Dedifferentiated amniotic fluid mesenchymal stem cell (primary cell): ENCODE results near the gene PYY.

ENCODE experiments used
- DNase-seq: peaks from one replicate; pipeline ENCODE4 v3.0.0-alpha.2; 2016; ENCODE audit errors: extremely low spot score

PYY gene

DNA sequence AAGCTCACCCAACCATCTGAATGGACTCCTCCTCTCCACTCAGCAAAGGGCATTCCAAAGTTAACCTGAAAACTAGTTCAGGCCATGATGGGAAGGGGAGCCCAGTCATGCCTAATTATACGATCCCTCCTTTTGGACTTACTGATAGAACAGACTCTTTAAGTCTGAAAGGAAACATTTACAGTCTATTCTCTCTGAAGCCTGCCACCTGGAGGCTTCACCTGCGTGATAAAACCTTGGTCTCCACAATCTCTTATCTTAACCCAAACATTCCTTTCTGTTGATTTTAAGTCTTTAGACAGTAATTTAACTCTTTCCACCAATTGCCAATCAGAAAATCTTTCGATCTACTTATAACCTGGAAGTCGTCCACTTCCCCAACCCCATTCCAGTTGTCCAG lies 37.4 kb downstream of the PYY start:
- no peak for DNase-seq

DNA sequence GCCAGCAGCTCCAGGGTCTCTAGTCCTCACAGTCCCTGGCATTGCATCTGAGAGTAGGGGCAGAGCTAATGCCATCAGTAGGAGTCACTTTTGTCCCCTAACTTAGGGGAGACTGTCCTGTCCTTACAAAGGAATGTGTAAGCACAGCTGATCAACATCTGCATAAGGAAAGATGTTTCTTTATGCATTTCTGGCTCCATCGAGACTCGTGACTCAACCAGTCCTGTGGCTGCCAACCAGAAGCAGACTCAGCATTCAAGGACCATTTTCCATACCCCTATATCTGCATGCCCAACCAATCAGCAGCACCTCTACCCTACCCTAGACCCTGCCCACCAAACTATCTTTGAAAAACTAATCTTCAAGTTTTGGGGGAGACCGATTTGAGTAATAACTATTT lies 38.2 kb downstream of the PYY start:
- no peak for DNase-seq

DNA sequence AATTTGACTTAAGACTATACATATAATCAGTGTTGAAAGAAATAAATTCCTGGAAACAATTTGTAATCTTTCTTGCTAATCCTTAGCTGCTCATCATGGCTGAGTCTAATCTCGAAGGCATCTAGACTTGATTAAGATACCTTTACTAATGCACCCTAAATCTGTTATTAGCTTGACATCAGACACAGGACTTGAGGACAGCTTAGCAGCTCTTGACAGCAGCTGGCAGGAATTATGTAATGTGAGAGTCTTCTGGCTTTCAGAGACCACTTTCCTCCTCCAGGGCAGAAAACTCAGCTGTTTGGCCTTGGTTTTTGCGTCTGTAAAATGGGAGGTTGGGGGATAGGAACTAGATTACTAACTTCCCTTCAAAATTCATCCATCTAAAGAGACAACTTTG lies 39.3 kb downstream of the PYY start:
- DNase-seq = no peak

DNA sequence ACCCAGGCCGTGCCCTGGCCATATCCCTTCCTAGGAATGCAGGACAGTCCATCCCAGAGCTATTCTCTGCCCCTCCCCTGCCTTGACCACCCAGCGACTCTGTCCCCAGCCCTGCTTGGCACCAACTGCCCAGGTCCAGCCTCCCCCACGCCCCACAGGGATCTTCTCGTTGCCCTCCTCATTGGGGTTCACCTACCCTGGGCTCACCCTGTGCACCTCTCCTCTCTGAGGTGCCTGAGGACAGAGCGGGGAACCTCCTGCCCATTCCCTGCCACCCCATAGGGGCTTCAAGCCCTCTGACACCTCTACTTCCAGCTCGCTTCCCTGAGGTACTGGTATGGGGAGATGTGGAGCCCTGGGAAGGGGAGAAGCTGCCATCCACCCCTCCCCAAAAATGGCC lies 40.2 kb downstream of the PYY start:
- DNase-seq = no peak

DNA sequence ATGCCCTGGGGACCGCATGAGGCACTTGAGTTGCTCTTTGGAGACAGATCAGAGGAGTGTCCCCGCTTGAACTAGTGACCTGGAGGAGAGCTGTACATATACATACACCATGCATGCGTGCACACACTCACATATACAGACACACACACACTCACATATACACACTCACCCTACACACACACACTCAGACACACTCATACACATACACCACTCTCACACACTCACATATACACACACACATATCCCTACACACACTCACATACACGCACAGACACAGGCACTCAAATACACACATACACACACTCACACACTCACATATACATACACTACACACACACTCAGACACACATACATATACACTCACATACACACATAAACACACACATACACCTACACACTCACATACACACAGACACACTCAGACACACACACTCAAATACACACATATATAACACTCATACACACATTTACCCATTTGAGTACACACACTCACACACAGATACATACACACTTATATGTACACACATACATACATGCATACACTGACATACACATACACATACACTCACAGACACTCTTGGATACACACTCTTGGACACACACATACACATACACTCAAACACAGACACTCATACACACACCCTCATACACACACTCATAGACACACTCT lies 41.0 kb downstream of the PYY start:
- DNase-seq = no peak

DNA sequence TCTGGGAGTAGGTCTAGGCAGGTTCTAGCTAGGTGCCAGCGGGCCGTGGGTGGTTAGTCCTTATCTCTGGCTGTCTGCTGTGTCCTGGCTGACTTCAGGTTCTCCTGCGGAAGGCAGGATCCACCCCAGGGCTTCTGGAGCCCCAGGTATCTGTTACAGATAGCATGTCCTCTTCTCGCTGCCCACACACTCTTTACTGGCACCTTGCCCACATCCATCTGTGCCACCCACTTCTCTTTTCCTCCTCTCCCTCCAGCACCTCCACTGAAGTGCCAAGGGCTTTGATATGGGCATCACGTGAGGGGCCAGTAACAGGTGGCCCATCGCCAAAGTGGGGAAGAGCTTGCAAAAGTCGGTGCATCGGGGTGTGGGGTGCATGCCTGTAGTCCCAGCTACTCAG lies 41.8 kb downstream of the PYY start:
- no peak for DNase-seq

DNA sequence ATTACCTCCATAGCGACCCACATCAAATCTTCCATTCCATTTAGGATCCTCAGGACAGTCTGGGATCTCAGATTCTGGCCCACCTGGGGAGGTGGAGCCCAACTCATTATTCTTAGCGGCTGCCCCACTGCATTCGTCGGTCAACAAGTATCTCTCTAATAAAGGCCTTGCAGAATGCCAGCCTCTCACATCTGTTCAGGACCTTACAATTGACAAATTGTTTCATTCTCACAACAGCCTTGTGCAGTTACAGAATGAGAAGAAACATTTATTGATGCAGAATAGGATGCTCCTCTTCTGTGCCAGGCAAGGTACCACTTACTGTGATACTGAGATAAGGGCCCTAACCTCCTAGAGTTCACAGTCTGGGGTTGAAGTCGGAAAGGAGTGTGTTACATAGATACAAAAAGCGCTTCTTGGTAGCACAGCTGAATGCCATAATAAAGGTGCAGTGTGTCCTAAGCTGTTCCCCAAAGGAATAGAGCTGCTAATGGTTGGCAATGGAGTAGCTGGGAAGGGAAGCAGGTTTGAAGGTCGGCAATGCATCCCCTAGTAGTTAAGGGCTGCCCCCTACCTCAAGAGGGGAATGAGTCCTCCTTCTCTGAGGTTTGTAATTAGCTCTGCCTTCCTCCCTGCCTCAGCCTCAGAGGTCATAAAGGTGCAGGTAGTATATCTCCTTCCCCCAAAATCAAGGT lies 44.1 kb downstream of the PYY start:
- DNase-seq = no peak

DNA sequence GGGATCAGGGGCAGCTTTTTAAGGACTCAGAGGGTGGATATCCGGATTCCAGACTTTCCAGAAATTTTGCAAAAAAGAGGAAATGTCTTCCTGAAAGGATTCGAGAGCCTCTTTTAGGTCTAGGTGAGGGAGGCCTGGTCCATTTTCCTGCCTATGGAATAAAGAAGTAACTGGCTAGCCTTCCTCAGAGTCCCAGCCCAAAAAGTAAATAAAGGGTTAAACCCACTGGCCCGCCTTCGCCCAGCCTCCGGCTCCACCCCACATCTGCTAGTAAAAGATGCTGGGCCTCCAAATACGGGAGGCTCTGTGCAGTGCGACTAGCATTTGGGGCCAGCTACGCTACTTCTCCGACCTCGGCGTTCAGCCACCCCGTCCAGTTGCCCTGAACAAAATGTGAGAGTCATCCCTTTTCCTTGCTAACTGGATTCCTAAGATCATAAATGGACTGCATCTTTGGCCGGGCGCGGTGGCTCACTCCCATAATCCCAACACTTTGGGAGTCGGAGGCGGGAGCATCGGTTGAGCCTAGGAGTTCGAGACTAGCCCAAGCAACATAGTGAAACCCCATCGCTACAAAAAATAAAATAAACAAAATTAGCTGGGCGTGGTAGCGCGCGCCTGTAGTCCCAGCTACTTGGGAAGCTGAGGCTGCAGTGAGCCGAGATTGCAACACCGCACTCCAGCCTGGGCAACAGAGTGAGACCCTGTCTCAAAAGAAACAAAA lies 45.6 kb downstream of the PYY start:
- DNase-seq = peak; percentile 61

DNA sequence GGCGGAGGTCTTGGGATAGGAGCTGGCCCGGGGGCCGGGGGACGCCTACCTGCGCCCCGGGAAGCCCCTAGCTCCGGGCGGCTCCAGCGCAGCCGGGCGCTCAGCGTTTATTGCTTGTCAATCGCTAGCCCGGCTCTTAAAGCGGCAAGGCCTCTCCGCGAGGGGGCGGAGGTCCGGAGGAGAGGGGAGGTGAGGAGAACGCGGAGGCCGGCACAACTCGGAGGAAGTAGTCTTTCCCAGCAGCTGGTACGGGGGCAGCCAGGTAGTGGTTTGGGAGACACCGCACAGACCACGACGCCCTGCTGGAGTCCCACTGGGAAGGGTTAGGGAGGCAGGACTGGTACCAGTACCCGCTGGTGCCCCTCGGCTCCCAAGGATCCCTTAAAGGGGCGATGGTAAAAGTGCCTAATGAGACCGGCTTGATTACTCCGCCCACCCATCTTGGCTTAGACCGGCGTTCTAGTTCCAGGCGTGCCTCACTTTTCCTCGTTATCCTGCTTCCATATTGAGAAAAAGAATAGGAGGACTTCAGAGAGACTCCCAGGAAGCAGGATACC lies 46.2 kb downstream of the PYY start, which contains the start of gene MPP2:
Gene MPP2 (minus strand): TSS at position 112 of the 557 bp plus-strand sequence. CDS start 3,076 bp downstream, outside the sequence.
- DNase-seq = peak; percentile 66

DNA sequence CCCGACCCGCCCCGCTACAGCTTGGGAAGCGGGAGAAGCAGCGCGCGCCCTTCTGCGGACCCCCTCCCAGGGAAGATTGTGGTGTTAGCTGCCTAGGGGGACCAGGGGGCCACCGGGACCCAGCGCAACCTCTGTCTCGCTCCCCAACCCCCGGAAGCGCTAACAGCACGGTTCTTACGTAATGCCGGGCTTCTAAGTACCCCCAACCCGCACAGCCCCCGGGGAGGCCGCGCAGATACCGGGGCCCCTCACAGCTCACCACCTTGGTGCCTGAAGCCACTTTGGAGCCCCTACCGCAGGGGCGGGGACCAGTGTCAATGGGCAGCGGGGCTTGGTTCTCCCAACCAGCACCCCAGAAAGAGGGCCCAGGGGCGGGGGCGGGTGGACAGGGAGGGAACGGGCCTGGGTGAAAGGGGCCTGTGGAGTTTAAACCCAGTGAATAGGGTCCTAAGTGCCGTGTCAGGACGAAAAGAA lies 46.8 kb downstream of the PYY start:
- DNase-seq = no peak

DNA sequence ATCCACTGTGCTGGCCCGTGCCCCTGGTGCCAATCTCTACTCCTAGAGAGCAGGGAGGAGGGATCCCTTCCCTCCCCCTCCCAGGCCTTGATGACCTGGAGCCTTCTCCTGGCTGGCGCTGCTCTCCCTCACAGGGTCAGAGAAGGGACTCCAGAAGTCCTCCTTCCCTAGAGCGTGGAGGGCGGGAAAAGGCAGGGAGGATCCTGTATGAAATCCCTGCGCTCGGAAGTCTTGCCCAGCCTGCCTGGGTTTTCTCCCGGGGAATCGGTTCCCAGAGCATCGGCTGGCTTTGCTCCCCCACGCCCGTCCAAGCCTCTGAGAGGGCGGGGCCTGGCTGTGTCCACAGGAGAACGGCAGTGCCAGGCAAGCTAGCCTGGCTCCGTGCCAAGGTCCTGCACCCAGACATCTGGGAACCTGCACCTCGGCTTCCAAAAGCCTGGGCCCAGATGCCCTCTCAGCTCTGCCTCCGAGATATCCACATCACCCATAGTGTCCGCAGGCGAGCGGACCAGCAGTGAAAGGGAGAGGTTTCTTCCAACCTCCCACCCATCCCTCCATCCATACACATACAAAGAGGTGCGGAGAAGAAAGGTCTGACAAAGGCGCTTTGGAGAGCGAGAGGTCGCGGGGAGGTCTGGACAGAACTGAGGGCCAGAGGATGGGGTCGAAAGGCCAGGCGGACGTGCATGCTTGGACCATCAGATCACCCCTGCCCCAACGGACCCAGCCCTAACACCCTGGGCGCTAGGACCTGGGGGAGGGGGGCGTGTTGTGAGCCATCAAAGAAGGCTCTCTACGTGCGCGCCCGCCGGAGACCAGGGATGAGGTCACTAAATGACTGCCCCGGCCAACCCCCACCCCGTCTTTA lies 47.5 kb downstream of the PYY start:
- DNase-seq = peak; percentile 16

DNA sequence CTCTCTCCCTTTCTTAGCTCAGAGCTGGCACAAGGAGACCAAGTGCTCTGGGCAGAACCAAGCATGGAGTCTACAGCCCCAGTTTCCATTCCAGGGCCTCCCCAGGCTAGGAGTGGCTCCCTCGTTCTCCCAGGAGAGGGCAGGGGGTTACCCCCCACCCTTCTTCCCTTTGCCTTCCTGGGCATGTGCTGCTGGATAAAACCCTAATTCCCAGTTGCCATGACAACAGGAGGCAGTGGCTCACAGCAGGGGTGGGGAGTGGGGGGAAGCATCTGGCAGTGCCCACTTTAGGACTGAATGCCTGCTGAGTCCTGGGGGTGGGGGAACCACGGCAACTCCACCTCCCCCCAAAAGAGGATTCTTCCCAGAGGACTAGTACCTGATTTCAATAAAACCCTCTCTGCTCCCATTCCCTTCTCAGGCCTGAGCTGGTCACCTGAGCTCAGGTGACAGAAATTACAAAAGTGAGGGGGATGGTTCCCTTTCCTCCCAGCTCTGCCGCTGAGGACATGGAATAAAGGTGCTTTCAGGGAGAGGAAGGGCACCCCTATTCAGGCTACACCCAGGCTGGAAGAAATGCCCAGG lies 48.2 kb downstream of the PYY start:
- DNase-seq = no peak
